Mesenchymal stem cell (in vitro differentiated cells and primary cell): ENCODE results near the gene NPFFR2.
A peak's percentile ranks its signal among the peaks of the same experiment; 100 is the strongest.

Experiments
- DNase-seq: peaks from one replicate; pipeline ENCODE4 v3.0.0-alpha.2; 2013
- H2AFZ ChIP-seq: one replicate; pipeline ENCODE4 v1.6.1; 2013; ENCODE audit warnings: low read depth, mild to moderate bottlenecking, control low read depth, inconsistent platforms, low read length, moderate library complexity
- H2AK5ac ChIP-seq: 2 replicates; pipeline ENCODE4 v1.6.1; 2013; ENCODE audit warnings: low read length, moderate library complexity, mild to moderate bottlenecking, inconsistent platforms; ENCODE audit not compliant: severe bottlenecking
- H2BK120ac ChIP-seq: one replicate; pipeline ENCODE4 v1.6.1; 2013; ENCODE audit warnings: low read depth, mild to moderate bottlenecking, inconsistent platforms, low read length, moderate library complexity
- H2BK12ac ChIP-seq, 2 experiments: one replicate each; pipeline ENCODE4 v1.6.1; 2013; ENCODE audit warnings: inconsistent platforms in 2 of 2, low read length in 2 of 2, mild to moderate bottlenecking in 2 of 2, moderate library complexity in 2 of 2, control low read depth in 1 of 2
- H2BK15ac ChIP-seq: one replicate; pipeline ENCODE4 v1.6.1; 2013; ENCODE audit warnings: mild to moderate bottlenecking, low read depth, inconsistent platforms; ENCODE audit not compliant: poor library complexity, severe bottlenecking
- H2BK5ac ChIP-seq: 2 replicates; pipeline ENCODE4 v1.6.1; 2013; ENCODE audit warnings: low read depth, mild to moderate bottlenecking, low read length, control low read depth, inconsistent platforms; ENCODE audit not compliant: poor library complexity, severe bottlenecking
- H3K14ac ChIP-seq, 2 experiments: one replicate each; pipeline ENCODE4 v1.6.1; 2013; ENCODE audit warnings: inconsistent platforms in 2 of 2, low read length in 2 of 2, control low read depth in 1 of 2, mild to moderate bottlenecking in 1 of 2, moderate library complexity in 1 of 2
- H3K18ac ChIP-seq, 2 experiments: one replicate each; pipeline ENCODE4 v1.6.1; 2013; ENCODE audit warnings: inconsistent platforms in 2 of 2, low read length in 2 of 2, control low read depth in 1 of 2, low read depth in 1 of 2, mild to moderate bottlenecking in 1 of 2
- H3K23ac ChIP-seq, 2 experiments: one replicate each; pipeline ENCODE4 v1.6.1; 2013; ENCODE audit warnings: inconsistent platforms in 2 of 2, low read length in 2 of 2, mild to moderate bottlenecking in 2 of 2, moderate library complexity in 2 of 2, control low read depth in 1 of 2
- H3K27ac ChIP-seq: 2 replicates; pipeline ENCODE4 v1.5.1; 2013; ENCODE audit warnings: mild to moderate bottlenecking, moderate library complexity, low read length, control low read depth, inconsistent platforms; ENCODE audit not compliant: poor library complexity, severe bottlenecking
- H3K27me3 ChIP-seq, 2 experiments: 2 replicates each; pipeline versions ENCODE4 v1.6.1 to v1.7.0; 2013; ENCODE audit warnings: low read length in 2 of 2, mild to moderate bottlenecking in 2 of 2, moderate library complexity in 2 of 2, control low read depth in 1 of 2, inconsistent platforms in 1 of 2; ENCODE audit not compliant: control insufficient read depth in 1 of 2, insufficient read depth in 1 of 2
- H3K36me3 ChIP-seq, 2 experiments: 2 replicates each; pipeline versions ENCODE4 v1.6.1 to v1.7.0; 2013; ENCODE audit warnings: low read length in 2 of 2, control low read depth in 1 of 2, inconsistent platforms in 1 of 2, low read depth in 1 of 2, mild to moderate bottlenecking in 1 of 2; ENCODE audit not compliant: insufficient read depth in 2 of 2, control insufficient read depth in 1 of 2
- H3K4ac ChIP-seq, 2 experiments: one replicate each; pipeline ENCODE4 v1.6.1; 2013; ENCODE audit warnings: inconsistent platforms in 2 of 2, low read length in 2 of 2, mild to moderate bottlenecking in 2 of 2, moderate library complexity in 2 of 2, control low read depth in 1 of 2, low read depth in 1 of 2
- H3K4me1 ChIP-seq: 2 replicates; pipeline ENCODE4 v1.6.1; 2013; ENCODE audit warnings: low read depth, low read length, control low read depth; ENCODE audit not compliant: control insufficient read depth, insufficient read depth
- H3K4me2 ChIP-seq: 2 replicates; pipeline ENCODE4 v1.6.1; 2013; ENCODE audit warnings: low read length, mild to moderate bottlenecking, inconsistent platforms; ENCODE audit not compliant: poor library complexity, severe bottlenecking
- H3K4me3 ChIP-seq, 2 experiments: 2 replicates each; pipeline versions ENCODE4 v1.5.1 to v1.7.0; 2013; ENCODE audit warnings: low read length in 2 of 2, mild to moderate bottlenecking in 2 of 2, control low read depth in 1 of 2, low read depth in 1 of 2; ENCODE audit not compliant: insufficient read depth in 1 of 2
- H3K79me1 ChIP-seq: replicated peaks from 2 replicates; pipeline ENCODE4 v1.6.1; 2013; ENCODE audit warnings: mild to moderate bottlenecking, control low read depth, low read length, inconsistent platforms; ENCODE audit not compliant: poor library complexity, severe bottlenecking
- H3K9ac ChIP-seq: 2 replicates; pipeline ENCODE4 v1.7.0; 2013; ENCODE audit warnings: mild to moderate bottlenecking, low read length, moderate library complexity
- H3K9me3 ChIP-seq: 2 replicates; pipeline ENCODE4 v1.7.0; 2013; ENCODE audit warnings: mild to moderate bottlenecking, low read length; ENCODE audit not compliant: control insufficient read depth
- H4K8ac ChIP-seq: one replicate; pipeline ENCODE4 v1.6.1; 2013; ENCODE audit warnings: inconsistent platforms, mild to moderate bottlenecking, low read length, moderate library complexity
- H4K91ac ChIP-seq: one replicate; pipeline ENCODE4 v1.6.1; 2013; ENCODE audit warnings: mild to moderate bottlenecking, low read length, inconsistent platforms
- WGBS: methylation state at CpG from one replicate; pipeline ENCODE4 v1.1.7; 2013; ENCODE audit warnings: mixed read lengths; 5-methylcytosine and 5-hydroxymethylcytosine counted together

Gene NPFFR2

DNA sequence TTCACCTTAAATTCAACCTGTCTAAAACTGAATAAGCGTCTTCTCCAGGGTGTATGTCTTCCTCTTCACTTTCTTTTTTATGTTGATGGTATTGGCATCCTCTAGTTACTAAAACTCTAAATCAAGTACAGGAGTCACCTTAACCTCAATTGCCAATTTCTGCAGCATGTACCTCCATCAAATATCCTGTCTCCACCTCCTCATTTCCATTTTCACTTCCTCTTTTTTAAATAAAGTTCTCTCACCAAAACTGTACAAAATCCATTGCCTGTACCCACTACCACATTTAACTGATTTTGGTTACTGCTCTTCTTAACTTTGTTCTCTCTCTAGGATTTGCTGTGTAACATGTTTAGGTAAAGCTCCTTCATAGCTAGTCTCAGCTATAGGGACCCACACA is 9.2 kb upstream of the NPFFR2 start:
- H3K36me3 ChIP-seq: no peaks in the 10 kb centered on the region
- no CpG with 5 or more reads among the region's 1 CpG for WGBS
- no peak for DNase-seq

DNA sequence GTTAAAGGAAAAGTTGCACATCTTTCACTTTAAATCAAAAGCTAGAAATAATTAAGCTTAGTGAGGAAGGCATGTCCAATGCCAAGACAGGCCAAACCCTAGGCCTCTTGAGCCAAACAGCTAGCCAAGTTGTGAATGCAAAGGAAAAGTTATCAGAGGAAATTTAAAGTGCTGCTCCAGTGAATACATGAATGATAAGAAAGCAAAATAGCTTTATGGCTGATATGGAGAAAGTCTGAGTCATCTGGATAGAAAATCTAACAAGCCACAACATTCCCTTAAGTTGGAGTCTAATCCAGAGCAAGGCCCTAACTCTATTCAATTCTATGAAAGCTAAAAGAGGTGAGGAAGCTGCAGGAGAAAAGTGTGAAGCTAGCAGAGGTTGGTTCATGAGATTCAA is 23.8 kb downstream of the NPFFR2 start:
- Histone ChIP-seq H3K36me3 (no peaks in the 10 kb centered on the region), H4K8ac (no peak overlapping the region), H3K27ac (no peak overlapping the region), H3K4ac (no peak overlapping the region), H3K18ac (no peak overlapping the region), H2AK5ac (no peak overlapping the region), H4K91ac (no peak overlapping the region), H3K79me1 (no peaks in the 10 kb centered on the region), H3K4me2 (no peak overlapping the region), H3K9me3 (no peaks in the 10 kb centered on the region), H3K9ac (no peak overlapping the region), H2BK5ac (no peak overlapping the region), H2BK12ac (no peak overlapping the region), H3K14ac (no peak overlapping the region), H3K27me3 (no peaks in the 10 kb centered on the region), H2AFZ (no peak overlapping the region), H3K23ac (no peak overlapping the region), H3K4me3 (no peak overlapping the region), H2BK15ac (no peak overlapping the region), H3K4me1 (no peaks in the 10 kb centered on the region), H2BK120ac (no peak overlapping the region)
- no peak for DNase-seq

More for the DNA sequence above, 9.2 kb upstream of the NPFFR2 start:
- Histone ChIP-seq H3K4me2 (no peak overlapping the region), H2AK5ac (no peak overlapping the region), H2BK5ac (no peak overlapping the region), H3K27me3 (no peaks in the 10 kb centered on the region), H3K9ac (no peak overlapping the region), H2BK120ac (no peak overlapping the region), H4K8ac (no peak overlapping the region), H2BK15ac (no peak overlapping the region), H3K9me3 (no peaks in the 10 kb centered on the region), H3K18ac (no peak overlapping the region), H3K4me1 (no peaks in the 10 kb centered on the region), H3K79me1 (no peaks in the 10 kb centered on the region), H4K91ac (no peak overlapping the region), H2AFZ (no peak overlapping the region), H3K27ac (no peak overlapping the region), H3K4me3 (no peak overlapping the region), H3K4ac (no peak overlapping the region), H3K23ac (no peak overlapping the region), H2BK12ac (no peak overlapping the region), H3K14ac (no peak overlapping the region)

DNA sequence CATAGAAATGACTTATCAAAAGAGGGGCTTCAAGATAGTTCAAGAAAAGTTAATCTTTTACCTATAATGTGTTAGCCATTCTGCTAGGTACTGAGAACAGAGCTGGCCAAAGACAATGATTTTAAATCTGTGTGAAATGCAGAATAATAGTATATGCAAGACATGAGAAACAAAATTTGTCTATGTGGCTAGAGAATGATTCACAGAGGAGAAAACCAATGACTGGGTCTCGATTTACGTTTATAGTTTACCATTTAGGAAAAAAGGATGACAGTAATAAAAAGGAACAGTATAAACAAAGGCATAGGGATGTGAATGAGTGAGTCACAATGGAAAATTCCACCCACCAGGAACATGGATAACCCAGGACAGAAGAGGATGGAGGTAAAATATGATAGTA is 31.9 kb downstream of the NPFFR2 start:
- no peak overlapping the region for H4K8ac ChIP-seq
- no peak overlapping the region for H2BK120ac ChIP-seq
- no peaks in the 10 kb centered on the region for H3K27me3 ChIP-seq
- peak; percentile 44 for DNase-seq
- H2BK5ac ChIP-seq: no peak overlapping the region
- H2AK5ac ChIP-seq: no peak overlapping the region
- no peak overlapping the region for H3K4ac ChIP-seq
- no peak overlapping the region for H3K23ac ChIP-seq
- no peak overlapping the region for H2BK12ac ChIP-seq
- H3K4me1 ChIP-seq: peaks cover 5% of the 10 kb centered on the region
- no peak overlapping the region for H3K18ac ChIP-seq
- H3K9ac ChIP-seq: no peak overlapping the region
- no peak overlapping the region for H2AFZ ChIP-seq
- no peaks in the 10 kb centered on the region for H3K36me3 ChIP-seq
- H3K79me1 ChIP-seq: no peaks in the 10 kb centered on the region
- H3K27ac ChIP-seq: peak overlapping the region; percentile 88
- H3K4me2 ChIP-seq: no peak overlapping the region
- H2BK15ac ChIP-seq: no peak overlapping the region
- H3K9me3 ChIP-seq: peaks cover 4% of the 10 kb centered on the region
- no peak overlapping the region for H4K91ac ChIP-seq
- 35% methylated on average over 2 of the region's 2 CpGs for WGBS
- H3K14ac ChIP-seq: no peak overlapping the region
- H3K4me3 ChIP-seq: no peak overlapping the region

DNA sequence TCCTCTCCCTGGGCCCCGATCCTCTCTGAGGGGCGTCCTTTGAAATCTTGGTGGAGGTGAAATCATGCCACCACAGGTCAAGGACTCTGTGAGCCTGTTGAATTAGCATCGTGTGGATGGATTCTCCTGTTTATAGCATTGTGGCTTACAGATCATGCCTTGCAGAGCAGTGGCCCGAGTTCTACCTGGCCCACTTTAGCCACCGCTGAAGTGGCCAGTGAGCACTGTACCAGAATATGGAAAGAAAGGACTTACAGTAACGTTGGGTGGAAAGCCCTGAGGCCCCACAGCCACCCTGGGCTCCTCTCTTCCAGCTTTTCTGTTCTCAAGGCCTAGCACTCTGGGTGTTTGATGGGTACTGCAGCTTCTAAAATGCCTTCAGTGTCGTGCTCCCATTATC is 35.3 kb downstream of the NPFFR2 start:
- Histone ChIP-seq H4K91ac (no peak overlapping the region), H3K14ac (no peak overlapping the region), H2BK15ac (no peak overlapping the region), H3K4ac (no peak overlapping the region), H3K18ac (no peak overlapping the region), H3K27me3 (no peaks in the 10 kb centered on the region), H2AFZ (no peak overlapping the region), H3K27ac (no peak overlapping the region), H3K23ac (no peak overlapping the region), H2BK5ac (no peak overlapping the region), H3K4me2 (no peak overlapping the region), H3K9me3 (peaks cover 4% of the 10 kb centered on the region), H4K8ac (no peak overlapping the region), H2BK120ac (no peak overlapping the region), H3K4me3 (no peak overlapping the region), H3K79me1 (no peaks in the 10 kb centered on the region), H2BK12ac (no peak overlapping the region), H3K9ac (no peak overlapping the region), H3K36me3 (no peaks in the 10 kb centered on the region), H3K4me1 (peaks cover 5% of the 10 kb centered on the region), H2AK5ac (no peak overlapping the region)
- DNase-seq: no peak
- 77% methylated on average over 7 of the region's 7 CpGs for WGBS
